ENCODE data around the gene FAM98C.

DNA sequence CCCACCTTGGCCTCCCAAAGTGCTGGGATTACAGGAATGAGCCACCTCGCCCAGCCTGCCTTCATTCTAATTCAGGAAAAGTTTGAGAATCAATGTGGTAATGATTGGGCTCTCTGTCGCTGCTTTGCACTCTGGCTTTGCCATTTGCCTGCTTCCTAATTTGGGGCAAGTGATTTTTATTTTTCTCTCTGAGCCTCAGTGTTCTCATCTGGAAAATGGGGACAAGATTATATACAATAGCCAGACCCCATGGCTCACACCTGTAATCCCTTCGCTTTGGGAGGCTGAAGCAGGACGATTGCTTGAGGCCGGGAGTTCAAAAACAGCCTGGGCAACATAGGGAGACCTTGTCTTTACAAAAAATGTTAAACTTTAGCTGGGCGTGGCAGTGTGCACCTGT lies 34.4 kb downstream of the FAM98C start:
- TF ChIP-seq FOXP2 (optimal IDR thresholded peaks at IDR 0.05; ENCODE audit: borderline replicate concordance, extremely low read depth, extremely low read length, insufficient read depth) (no peak), POLR2AphosphoS5 (IDR thresholded peaks at IDR 0.05; ENCODE audit: low read depth, low read length) (no peak), TAF1 (IDR thresholded peaks at IDR 0.05; ENCODE audit: borderline replicate concordance, insufficient read depth, low read length) (no peak)
